ENCODE data around the gene STAC2.

The STAC2 gene

DNA sequence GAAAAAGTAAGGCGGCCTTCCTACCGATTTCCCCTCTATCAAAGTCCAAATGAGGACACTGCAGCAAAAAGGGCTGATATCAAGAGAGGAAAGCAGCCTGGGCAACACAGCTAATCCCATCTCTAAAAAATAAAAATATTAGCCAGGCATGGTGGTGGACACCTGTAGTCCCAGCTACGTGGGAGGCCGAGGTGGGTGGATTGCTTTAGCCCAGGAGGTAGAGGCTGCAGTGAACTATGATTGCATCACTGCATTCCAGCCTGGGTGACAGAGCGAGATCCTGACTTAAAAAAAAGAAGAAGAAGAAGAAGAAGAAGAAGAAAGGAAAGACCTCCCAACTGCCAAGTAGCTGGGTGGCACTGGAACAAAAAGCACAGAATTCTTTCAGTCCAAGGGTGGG lies 42.7 kb downstream of the STAC2 start:
- no peak overlapping the region for H2AFZ ChIP-seq (ENCODE audit: low read depth, low read length, severe bottlenecking)
- no peak overlapping the region for H3K4me3 ChIP-seq (ENCODE audit: insufficient read depth, low read length, poor library complexity, severe bottlenecking)
- no peak overlapping the region for H3K4me2 ChIP-seq (ENCODE audit: low read depth, low read length, poor library complexity, severe bottlenecking)
- H3K27me3 ChIP-seq (ENCODE audit: low read length): no peaks in the 10 kb centered on the region
- H3K9ac ChIP-seq (ENCODE audit: low read length): no peak overlapping the region
- no peak for TF ChIP-seq EZH2phosphoT487 (conservative IDR thresholded peaks at IDR 0.05; ENCODE audit: low read length)
- TF ChIP-seq CTCF (IDR thresholded peaks at IDR 0.05; ENCODE audit: insufficient read depth, low read length, poor library complexity, severe bottlenecking): no peak
- H4K20me1 ChIP-seq (ENCODE audit: low read depth, low read length): no peaks in the 10 kb centered on the region
- no peaks in the 10 kb centered on the region for H3K9me2 ChIP-seq (replicated peaks; ENCODE audit: insufficient read depth, low read length)
- H3K9me3 ChIP-seq (ENCODE audit: insufficient read depth, low read length): no peaks in the 10 kb centered on the region
- H3K36me3 ChIP-seq (ENCODE audit: low read length): no peaks in the 10 kb centered on the region; the same call in 1 of the 2 replicates
- H3F3A ChIP-seq (ENCODE audit: insufficient read depth): no peaks in the 10 kb centered on the region
- H3K27ac ChIP-seq (ENCODE audit: low read depth, low read length): no peak overlapping the region
- no peaks in the 10 kb centered on the region for H3K79me2 ChIP-seq (ENCODE audit: insufficient read depth, low read length)

GRCh38 chr17:39181303-39181702 lies 44.4 kb downstream of the STAC2 start:
- no peak for TF ChIP-seq EZH2phosphoT487 (conservative IDR thresholded peaks at IDR 0.05; ENCODE audit: low read length)
- TF ChIP-seq CTCF (IDR thresholded peaks at IDR 0.05; ENCODE audit: insufficient read depth, low read length, poor library complexity, severe bottlenecking): no peak
- no peaks in the 10 kb centered on the region for H3K27me3 ChIP-seq (ENCODE audit: low read length)
- no peak overlapping the region for H3K4me2 ChIP-seq (ENCODE audit: low read depth, low read length, poor library complexity, severe bottlenecking)
- no peaks in the 10 kb centered on the region; the same call in 1 of the 2 replicates for H3K36me3 ChIP-seq (ENCODE audit: low read length)
- no peaks in the 10 kb centered on the region for H3K9me3 ChIP-seq (ENCODE audit: insufficient read depth, low read length)
- no peak overlapping the region for H3K27ac ChIP-seq (ENCODE audit: low read depth, low read length)
- H4K20me1 ChIP-seq (ENCODE audit: low read depth, low read length): no peaks in the 10 kb centered on the region
- H3K9me2 ChIP-seq (replicated peaks; ENCODE audit: insufficient read depth, low read length): no peaks in the 10 kb centered on the region
- H3K4me3 ChIP-seq (ENCODE audit: insufficient read depth, low read length, poor library complexity, severe bottlenecking): no peak overlapping the region
- no peak overlapping the region for H2AFZ ChIP-seq (ENCODE audit: low read depth, low read length, severe bottlenecking)
- H3F3A ChIP-seq (ENCODE audit: insufficient read depth): no peaks in the 10 kb centered on the region
- no peak overlapping the region for H3K9ac ChIP-seq (ENCODE audit: low read length)
- H3K79me2 ChIP-seq (ENCODE audit: insufficient read depth, low read length): no peaks in the 10 kb centered on the region

GRCh38 chr17:39178536-39178935 lies 47.2 kb downstream of the STAC2 start:
- H3F3A ChIP-seq (ENCODE audit: insufficient read depth): no peaks in the 10 kb centered on the region
- no peaks in the 10 kb centered on the region for H3K9me2 ChIP-seq (replicated peaks; ENCODE audit: insufficient read depth, low read length)
- no peaks in the 10 kb centered on the region for H3K9me3 ChIP-seq (ENCODE audit: insufficient read depth, low read length)
- H3K36me3 ChIP-seq (ENCODE audit: low read length): no peaks in the 10 kb centered on the region; the same call in 1 of the 2 replicates
- H2AFZ ChIP-seq (ENCODE audit: low read depth, low read length, severe bottlenecking): no peak overlapping the region
- H3K79me2 ChIP-seq (ENCODE audit: insufficient read depth, low read length): no peaks in the 10 kb centered on the region
- no peak overlapping the region for H3K4me3 ChIP-seq (ENCODE audit: insufficient read depth, low read length, poor library complexity, severe bottlenecking)
- no peak overlapping the region for H3K27ac ChIP-seq (ENCODE audit: low read depth, low read length)
- H3K27me3 ChIP-seq (ENCODE audit: low read length): no peaks in the 10 kb centered on the region
- no peak overlapping the region for H3K9ac ChIP-seq (ENCODE audit: low read length)
- no peak for TF ChIP-seq EZH2phosphoT487 (conservative IDR thresholded peaks at IDR 0.05; ENCODE audit: low read length)
- TF ChIP-seq CTCF (IDR thresholded peaks at IDR 0.05; ENCODE audit: insufficient read depth, low read length, poor library complexity, severe bottlenecking): no peak
- no peak overlapping the region for H3K4me2 ChIP-seq (ENCODE audit: low read depth, low read length, poor library complexity, severe bottlenecking)
- H4K20me1 ChIP-seq (ENCODE audit: low read depth, low read length): no peaks in the 10 kb centered on the region
